IPS-NIHi7 (cell line): ENCODE results near the gene CNTN4.

Experiments
- DNase-seq: peaks from one replicate; pipeline ENCODE4 v3.0.0; 2012; ENCODE audit warnings: mixed read lengths; ENCODE audit errors: extremely low spot score

Gene CNTN4

DNA sequence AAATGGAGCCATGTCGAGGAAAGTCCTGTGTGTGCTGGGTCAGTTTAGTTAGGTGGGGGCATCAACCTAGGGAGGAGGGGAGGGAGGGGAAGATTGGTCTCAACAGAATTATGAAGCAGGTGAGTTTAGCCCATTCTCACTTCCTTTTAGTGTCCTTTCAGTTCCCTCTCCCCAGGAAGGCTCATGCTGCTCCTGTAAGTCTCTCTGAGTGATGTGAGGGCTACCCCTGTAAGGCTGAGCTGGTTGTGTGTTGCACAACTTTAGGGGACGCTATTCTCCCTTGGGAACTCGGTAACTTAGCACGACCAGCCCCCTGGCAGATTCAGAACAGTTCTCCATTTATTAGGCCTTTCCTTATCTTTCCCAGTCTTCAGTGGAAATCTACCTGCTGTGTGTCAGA, 990.4 kb downstream of the CNTN4 start:
- DNase-seq: no peak

DNA sequence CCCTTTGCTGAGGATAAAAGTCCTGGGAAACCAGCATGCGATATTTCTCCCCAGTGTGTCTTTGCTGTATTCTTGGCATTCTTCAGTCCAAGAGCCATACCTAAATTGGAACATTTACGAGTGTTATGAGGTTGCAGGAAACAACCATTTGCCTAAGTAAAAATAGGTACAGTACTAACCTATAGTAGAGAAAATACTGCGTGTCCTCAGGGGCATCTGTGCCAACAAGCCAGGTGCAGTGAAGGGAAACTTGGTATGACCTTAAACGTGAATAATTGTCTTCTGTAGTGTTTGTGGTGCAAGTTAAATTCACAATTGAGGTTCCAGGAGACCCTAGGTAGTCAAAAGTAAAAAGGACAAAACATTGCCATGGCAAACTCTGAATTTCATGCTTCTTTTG, 999.3 kb downstream of the CNTN4 start:
- no peak for DNase-seq

DNA sequence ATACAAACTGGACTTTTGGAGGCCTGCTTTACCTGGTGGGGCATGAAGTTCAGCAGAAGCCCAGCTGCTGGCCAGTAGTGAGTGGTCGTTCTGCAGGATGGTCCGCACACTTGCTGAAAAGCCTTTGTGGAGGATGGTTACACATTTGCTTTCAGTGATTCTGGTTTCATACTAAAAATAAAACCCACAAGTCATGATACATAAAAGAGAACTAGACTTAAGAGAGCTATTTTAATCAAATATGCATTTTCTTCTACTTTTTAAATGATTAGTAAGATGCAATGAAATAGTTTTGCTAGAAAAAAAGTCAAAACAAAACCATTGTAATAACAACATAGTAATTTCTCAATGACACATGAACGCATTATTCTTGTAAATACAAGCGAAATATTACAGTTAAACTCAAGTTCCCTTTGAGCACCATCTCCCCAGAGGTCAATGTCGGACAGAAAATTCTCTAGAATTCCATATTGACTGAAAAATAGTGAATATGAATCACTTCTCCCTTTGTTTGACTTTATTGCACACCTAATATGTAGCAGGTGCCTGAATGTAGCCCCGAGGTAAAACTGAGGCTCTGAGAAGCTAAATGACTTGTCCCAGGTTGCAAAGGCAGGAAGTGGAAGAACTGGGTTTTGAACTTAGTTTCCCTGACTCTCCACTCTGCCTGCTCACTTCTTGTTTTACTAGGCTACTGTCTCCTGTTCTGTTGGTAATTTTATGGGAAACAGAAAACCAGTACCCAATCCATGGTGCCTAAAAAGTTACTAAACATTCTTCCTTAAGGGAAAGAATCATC, 1003.2 kb downstream of the CNTN4 start:
- DNase-seq: no peak

DNA sequence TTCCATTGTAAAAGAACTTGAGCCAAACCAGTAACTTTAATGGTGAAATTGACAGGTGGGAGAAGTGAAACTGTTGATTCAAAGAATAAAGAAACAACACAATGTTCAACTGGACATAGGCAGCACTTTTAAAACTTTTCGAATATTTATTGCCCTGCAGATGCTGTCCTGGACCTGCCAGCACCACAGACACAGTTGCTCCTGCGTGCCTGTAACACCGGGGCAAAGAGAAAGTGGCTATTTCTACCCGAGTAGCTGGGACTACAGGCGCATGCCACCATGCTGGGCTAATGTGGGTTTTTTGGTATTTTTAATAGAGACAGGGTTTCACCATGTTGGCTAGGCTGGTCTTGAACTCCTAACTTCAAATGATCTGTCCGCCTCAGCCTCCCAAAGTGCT, 1004.1 kb downstream of the CNTN4 start:
- DNase-seq: no peak

DNA sequence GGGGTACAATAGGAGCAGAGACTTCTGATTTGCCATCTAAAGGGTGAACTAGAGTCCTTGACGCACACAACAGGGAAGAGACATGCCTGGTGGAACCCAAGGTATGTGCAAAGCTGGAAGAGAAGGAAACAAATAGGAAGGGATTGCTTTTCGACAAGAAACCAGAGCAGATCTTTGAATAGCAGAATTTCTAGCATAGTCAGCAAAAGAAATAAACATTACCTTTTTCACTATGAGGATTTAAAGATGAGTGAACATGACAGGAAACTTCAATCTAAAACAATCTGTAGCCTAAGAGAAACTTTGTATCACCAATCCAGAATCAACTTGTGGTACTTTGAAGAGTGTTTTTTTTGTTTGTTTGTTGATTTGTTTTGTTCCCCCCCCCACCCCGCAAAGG, 1006.6 kb downstream of the CNTN4 start:
- no peak for DNase-seq

DNA sequence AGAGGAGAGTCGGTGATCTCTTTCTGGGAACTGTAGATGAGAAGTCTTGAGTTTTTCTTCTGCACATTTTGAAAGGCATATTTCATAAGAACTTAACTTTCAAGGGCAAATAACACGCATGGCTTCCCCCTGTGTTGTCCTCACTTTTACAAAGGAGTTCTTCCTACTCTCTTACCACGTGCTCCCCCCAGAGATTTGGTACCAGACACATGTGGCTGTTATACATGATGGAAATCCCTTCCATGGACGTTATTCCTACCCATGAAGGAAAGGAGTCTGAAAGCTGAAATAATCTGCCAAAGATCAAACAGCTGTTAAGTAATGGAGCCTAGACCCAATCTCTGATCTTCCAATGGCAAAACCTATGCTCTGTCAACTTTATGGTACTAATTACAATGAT, 1007.1 kb downstream of the CNTN4 start:
- DNase-seq: no peak

DNA sequence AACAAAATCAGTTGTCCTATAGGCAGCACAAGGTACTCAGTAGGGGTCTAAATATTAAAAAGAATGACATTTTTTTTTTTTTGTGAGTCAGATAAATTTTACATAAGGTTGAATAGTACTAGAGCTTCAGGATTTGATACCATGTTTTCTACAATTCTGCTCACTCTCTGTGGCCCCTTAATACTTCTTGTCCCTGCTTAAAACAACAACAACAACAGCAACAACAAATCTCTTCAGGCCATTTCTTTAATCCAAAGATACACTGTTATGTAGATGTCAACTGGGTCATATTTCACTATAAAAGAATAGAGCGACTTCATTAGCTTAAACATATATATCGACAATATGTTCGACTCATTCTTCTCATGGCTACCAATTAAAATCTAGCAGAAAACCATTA, 1008.5 kb downstream of the CNTN4 start:
- DNase-seq: no peak
